HepG2 (cell line): ENCODE measurements around the gene ACTN2. TPM values are rescaled to one million over a fixed set of nuclear protein-coding genes. Genes with fewer than 3 reads are reported as not detected.

Experiments used
- ADNP ChIP-seq: sonication (generic); formaldehyde crosslinking; IDR thresholded peaks from 2 replicates; pipeline ENCODE4 v1.4.0; 2020; ENCODE audit warnings: missing genetic modification reagents
- DNMT1 ChIP-seq: sonication (generic); formaldehyde crosslinking; IDR thresholded peaks from 2 replicates; pipeline ENCODE4 v1.5.1; 2020; ENCODE audit warnings: mild to moderate bottlenecking, missing genetic modification reagents
- KDM5B ChIP-seq: sonication (generic); formaldehyde crosslinking; IDR thresholded peaks from 2 replicates; pipeline ENCODE4 v1.4.0; 2020; ENCODE audit warnings: missing genetic modification reagents, mild to moderate bottlenecking, borderline replicate concordance
- KIAA2018 ChIP-seq: sonication (generic); formaldehyde crosslinking; IDR thresholded peaks from 2 replicates; pipeline ENCODE4 v1.5.0; 2020; ENCODE audit warnings: mild to moderate bottlenecking, missing genetic modification reagents, borderline replicate concordance
- MIER3 ChIP-seq: IDR thresholded peaks from 2 replicates; pipeline ENCODE4 v1.6.1; 2016; ENCODE audit warnings: missing compliant biosample characterization, borderline replicate concordance
- NFYB ChIP-seq: sonication (generic); formaldehyde crosslinking; IDR thresholded peaks from 2 replicates; pipeline ENCODE4 v1.4.0; 2020; ENCODE audit warnings: missing genetic modification reagents
- PBX2 ChIP-seq: IDR thresholded peaks from 2 replicates; pipeline ENCODE4 v1.6.1; 2016; ENCODE audit warnings: control low read depth
- PCBP2 ChIP-seq: fragments of 200-400 bp; formaldehyde crosslinking; optimal IDR thresholded peaks from 2 replicates; pipeline ENCODE3; 2018; ENCODE audit warnings: low read length, low read depth; ENCODE audit not compliant: poor library complexity, severe bottlenecking
- RAD21 ChIP-seq: fragments of 450-650 bp; formaldehyde crosslinking; IDR thresholded peaks from 2 replicates; pipeline ENCODE4 v1.5.0; 2020; ENCODE audit warnings: mild to moderate bottlenecking
- SALL1 ChIP-seq: sonication (generic); formaldehyde crosslinking; IDR thresholded peaks from 2 replicates; pipeline ENCODE4 v1.8.0; 2022; ENCODE audit warnings: mild to moderate bottlenecking, missing genetic modification reagents
- SMC3 ChIP-seq: IDR thresholded peaks from 2 replicates; pipeline ENCODE4 v1.6.1; 2011; ENCODE audit warnings: low read length, improper control_type of control experiment
- THRA ChIP-seq: sonication (generic); formaldehyde crosslinking; IDR thresholded peaks from 2 replicates; pipeline ENCODE4 v1.4.0; 2020; ENCODE audit warnings: missing genetic modification reagents, borderline replicate concordance
- ZBTB43 ChIP-seq: sonication (generic); formaldehyde crosslinking; conservative IDR thresholded peaks from 2 replicates; pipeline ENCODE4 v1.4.0; 2020; ENCODE audit warnings: missing genetic modification reagents
- ZEB1 ChIP-seq: IDR thresholded peaks from 2 replicates; pipeline ENCODE4 v1.6.1; 2012; ENCODE audit warnings: mild to moderate bottlenecking, low read depth, inconsistent platforms; ENCODE audit not compliant: insufficient replicate concordance
- ZFAT ChIP-seq: sonication (generic); formaldehyde crosslinking; conservative IDR thresholded peaks from 2 replicates; pipeline ENCODE4 v1.8.1; 2023; ENCODE audit warnings: missing genetic modification reagents, inconsistent platforms
- ZFP62 ChIP-seq: sonication (generic); formaldehyde crosslinking; IDR thresholded peaks from 2 replicates; pipeline ENCODE4 v1.4.0; 2020; ENCODE audit warnings: missing genetic modification reagents
- ZNF138 ChIP-seq: sonication (generic); formaldehyde crosslinking; IDR thresholded peaks from 2 replicates; pipeline ENCODE4 v1.5.0; 2020; ENCODE audit warnings: mild to moderate bottlenecking, low read depth, missing genetic modification reagents
- ZNF260 ChIP-seq: sonication (generic); formaldehyde crosslinking; IDR thresholded peaks from 2 replicates; pipeline ENCODE4 v1.4.0; 2020; ENCODE audit warnings: missing genetic modification reagents, low read depth, mild to moderate bottlenecking, borderline replicate concordance
- ZNF331 ChIP-seq: sonication (generic); formaldehyde crosslinking; IDR thresholded peaks from 2 replicates; pipeline ENCODE4 v1.4.0; 2020; ENCODE audit warnings: missing genetic modification reagents
- ZNF605 ChIP-seq: sonication (generic); formaldehyde crosslinking; IDR thresholded peaks from 2 replicates; pipeline ENCODE4 v1.8.0; 2022; ENCODE audit warnings: mild to moderate bottlenecking, missing genetic modification reagents
- polyA plus RNA-seq, 8 experiments: library from polyadenylated mRNA; depleted of rRNA in 3 of 8; stranded (reverse) in 7 of 8; unstranded in 1 of 8; fragments of >200 nt; fragmentation: Illumina TruSeq in 4 of 8; extraction: Trizol in 4 of 8; gene quantifications; 2 replicates each; pipeline versions ENCODE4 v1.2.1 to v1.2.3, GENCODE V29; 2011 to 2016; ENCODE audit warnings: low read depth in 4 of 8, missing spikeins in 1 of 8, mixed read lengths in 1 of 8; ENCODE audit not compliant: insufficient read depth in 1 of 8
- total RNA-seq, 5 experiments: library from RNA; depleted of rRNA; stranded (reverse); fragments of >200 nt; fragmentation: Illumina TruSeq; extraction: Trizol; gene quantifications; 2 replicates each; pipeline ENCODE4 v1.2.3, GENCODE V29; 2016; ENCODE audit warnings: low read depth in 1 of 5

The ACTN2 gene
- total and polyA plus RNA-seq, 2 of the 13 experiments (the other 11 are each of a cell fraction or from before 2014, with no cell fraction given), result 0.04 to 0.13 TPM

- no peak for TF ChIP-seq KDM5B (CRISPR knock-in tag)
- 0 out of 2 replicates have a peak, but pooled peaks have one; percentile 40 for TF ChIP-seq MIER3 (CRISPR knock-in tag)
- TF ChIP-seq ZBTB43 (CRISPR knock-in tag), result 0 out of 2 replicates have a peak, but pooled peaks have one; percentile 33
- peak; percentile 63 for TF ChIP-seq SALL1
- peak; percentile 67 for TF ChIP-seq PCBP2
- 0 out of 2 replicates have a peak, but pooled peaks have one; percentile 27 for TF ChIP-seq ZNF331 (CRISPR knock-in tag)
- no peak for TF ChIP-seq ADNP (CRISPR knock-in tag)
- TF ChIP-seq ZNF138, result no peak
- TF ChIP-seq ZNF605 (CRISPR knock-in tag), result no peak
- TF ChIP-seq RAD21, result peak; percentile 67; the same call in 1 of the 2 replicates
- no peak for TF ChIP-seq ZFP62
- TF ChIP-seq KIAA2018, result no peak
- no peak for TF ChIP-seq ZEB1
- no peak for TF ChIP-seq ZFAT (CRISPR knock-in tag)
- no peak for TF ChIP-seq ZNF260 (CRISPR knock-in tag)
- TF ChIP-seq THRA (CRISPR knock-in tag), result no peak
- peak; percentile 60; the same call in 1 of the 2 replicates for TF ChIP-seq SMC3
- no peak for TF ChIP-seq DNMT1
- no peak for TF ChIP-seq NFYB (CRISPR knock-in tag)
- TF ChIP-seq PBX2, result no peak
Measured at GRCh38 chr1:236753516-236753915, 67.2 kb downstream of the ACTN2 start (continued).
